Colonic mucosa (tissue), 4 donors: Measurements from ENCODE around the gene SOX8. TPM values are rescaled to one million over a fixed set of nuclear protein-coding genes. Genes with fewer than 3 reads are reported as not detected.

ENCODE experiments used
- DNase-seq: peaks from one replicate; pipeline ENCODE4 v3.0.0-alpha.2; 2020
- H3K27ac ChIP-seq: fragments of 200-600 bp; one replicate; pipeline ENCODE4 v1.8.0; 2021
- H3K27me3 ChIP-seq: fragments of 200-600 bp; one replicate; pipeline ENCODE4 v1.8.0; 2021
- H3K36me3 ChIP-seq: fragments of 200-600 bp; one replicate; pipeline ENCODE4 v1.8.0; 2021
- H3K4me1 ChIP-seq: fragments of 200-600 bp; one replicate; pipeline ENCODE4 v1.8.0; 2021; ENCODE audit warnings: mild to moderate bottlenecking
- H3K4me3 ChIP-seq: fragments of 200-600 bp; one replicate; pipeline ENCODE4 v1.8.0; 2021
- H3K9ac ChIP-seq, 2 donors: one replicate each; pipeline ENCODE4 v1.7.0; 2013; ENCODE audit warnings: control low read depth in 2 of 2, low read depth in 2 of 2, low read length in 2 of 2
- H3K9me3 ChIP-seq: fragments of 200-600 bp; one replicate; pipeline ENCODE4 v1.8.0; 2021
- intact Hi-C: fragments of 100-400 bp; cut with DNase I; formaldehyde crosslinking; loops from one replicate; pipeline ENCODE4 v1.14.1; 2022
- total RNA-seq, 2 donors: library from RNA; stranded (reverse); fragmentation: NEBNext Ultra II Directional in 1 of 2; extraction: Animal tissue kit (Norgen Biotek cat#: 25700) in 1 of 2; gene quantifications; one replicate each; pipeline ENCODE4 v1.2.1, GENCODE V29; 2021
- TF ChIP-seq, protein P1 (sequence below): fragments of 200-600 bp; IDR thresholded peaks from one replicate; pipeline ENCODE4 v1.8.0; 2022; ENCODE audit warnings: antibody characterized with exemption, mild to moderate bottlenecking
- donor health status: healthy.
- donor health status: DM: no; HTN: no; CAD: no.
- donor health status: DM: no; HTN: no; CAD: no.

SOX8 gene
- total RNA-seq, 2 donors from 2014 or later = 0.20 to 0.61 TPM

DNA sequence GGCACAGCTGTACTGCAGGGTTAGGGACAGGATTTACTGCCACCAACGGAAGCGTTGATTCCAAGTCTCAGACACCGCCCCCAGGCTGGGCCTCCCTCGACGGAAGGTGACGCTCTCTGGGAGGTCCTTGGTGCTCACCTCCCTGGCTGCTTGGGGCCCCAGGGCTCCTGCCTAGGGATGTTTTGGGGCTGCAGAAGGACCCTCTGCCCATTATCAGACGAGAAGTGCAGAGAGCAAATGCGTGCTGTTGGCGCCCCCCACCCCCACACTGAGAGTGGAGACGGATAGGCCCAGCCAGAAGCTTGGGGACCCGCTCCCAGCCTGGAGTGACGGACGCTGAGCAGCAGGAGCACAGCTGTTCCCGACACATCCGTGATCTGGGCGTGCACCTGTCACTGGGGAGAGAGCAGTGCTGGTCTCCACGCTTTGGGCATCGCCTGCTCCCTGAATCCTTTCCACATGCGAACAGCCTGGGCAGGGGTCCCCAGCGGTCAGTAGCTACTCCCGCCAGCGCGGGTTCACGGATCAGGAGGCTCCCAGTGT lies 5.1 kb upstream of the SOX8 start:
- Histone ChIP-seq H3K27me3 (peaks cover 12% of the 10 kb centered on the region), H3K4me1 (no peaks in the 10 kb centered on the region), H3K9me3 (no peaks in the 10 kb centered on the region), H3K4me3 (no peak overlapping the region), H3K36me3 (no peaks in the 10 kb centered on the region), H3K9ac (no peak overlapping the region), H3K27ac (no peak overlapping the region)
- intact Hi-C loops = no loop called here
- TF ChIP-seq, protein P1, sequence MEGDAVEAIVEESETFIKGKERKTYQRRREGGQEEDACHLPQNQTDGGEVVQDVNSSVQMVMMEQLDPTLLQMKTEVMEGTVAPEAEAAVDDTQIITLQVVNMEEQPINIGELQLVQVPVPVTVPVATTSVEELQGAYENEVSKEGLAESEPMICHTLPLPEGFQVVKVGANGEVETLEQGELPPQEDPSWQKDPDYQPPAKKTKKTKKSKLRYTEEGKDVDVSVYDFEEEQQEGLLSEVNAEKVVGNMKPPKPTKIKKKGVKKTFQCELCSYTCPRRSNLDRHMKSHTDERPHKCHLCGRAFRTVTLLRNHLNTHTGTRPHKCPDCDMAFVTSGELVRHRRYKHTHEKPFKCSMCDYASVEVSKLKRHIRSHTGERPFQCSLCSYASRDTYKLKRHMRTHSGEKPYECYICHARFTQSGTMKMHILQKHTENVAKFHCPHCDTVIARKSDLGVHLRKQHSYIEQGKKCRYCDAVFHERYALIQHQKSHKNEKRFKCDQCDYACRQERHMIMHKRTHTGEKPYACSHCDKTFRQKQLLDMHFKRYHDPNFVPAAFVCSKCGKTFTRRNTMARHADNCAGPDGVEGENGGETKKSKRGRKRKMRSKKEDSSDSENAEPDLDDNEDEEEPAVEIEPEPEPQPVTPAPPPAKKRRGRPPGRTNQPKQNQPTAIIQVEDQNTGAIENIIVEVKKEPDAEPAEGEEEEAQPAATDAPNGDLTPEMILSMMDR = no peak
- no peak for DNase-seq

DNA sequence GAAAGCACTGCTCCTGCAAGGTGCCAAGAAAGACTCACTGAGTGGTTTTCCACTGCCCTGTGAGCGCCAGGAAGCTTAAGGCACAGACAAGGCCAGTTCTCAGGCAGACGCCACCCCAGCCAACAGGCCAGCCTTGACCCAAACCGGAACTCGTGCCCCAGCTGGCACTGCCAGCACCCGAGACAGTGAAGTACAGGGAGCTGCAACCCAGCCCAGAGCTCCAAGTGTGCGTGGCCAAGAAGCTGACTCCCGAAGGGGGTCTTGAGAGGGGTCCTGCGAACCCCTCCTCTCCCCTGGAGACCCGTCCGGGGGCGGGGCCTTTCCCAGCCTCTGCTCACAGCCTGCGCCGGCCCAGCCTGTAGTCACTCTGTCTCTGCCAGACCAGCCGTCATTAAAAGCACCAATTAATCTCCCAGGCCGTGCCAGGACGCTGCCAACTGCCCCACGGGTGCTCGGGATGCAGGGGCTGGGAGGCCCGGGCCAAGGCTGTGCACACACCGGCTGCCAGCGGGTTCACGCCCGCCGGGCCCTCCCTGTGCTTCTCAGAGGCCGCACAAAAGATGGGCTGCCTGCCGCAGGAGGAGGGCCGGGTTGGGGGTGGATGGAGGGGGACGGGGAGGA lies 4.4 kb upstream of the SOX8 start:
- Histone ChIP-seq H3K4me3 (no peak overlapping the region), H3K36me3 (no peaks in the 10 kb centered on the region), H3K4me1 (no peaks in the 10 kb centered on the region), H3K27me3 (peaks cover 17% of the 10 kb centered on the region), H3K27ac (no peak overlapping the region), H3K9ac (no peak overlapping the region), H3K9me3 (no peaks in the 10 kb centered on the region)
- intact Hi-C loops = no loop called here
- TF ChIP-seq, protein P1 = no peak
- DNase-seq = no peak

DNA sequence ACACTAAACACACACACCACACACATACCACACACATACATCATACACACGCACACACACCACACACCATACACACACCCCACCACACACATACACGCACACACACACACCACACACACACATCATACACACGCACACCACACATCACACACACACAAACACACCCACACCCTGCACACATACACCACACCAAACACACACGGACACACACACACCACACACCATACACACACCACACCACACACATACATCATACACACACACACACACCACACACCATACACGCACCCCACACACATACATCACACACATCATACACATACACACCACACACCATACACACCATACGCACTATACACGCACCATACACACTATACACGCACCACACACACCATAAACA lies 3.7 kb upstream of the SOX8 start:
- Histone ChIP-seq H3K27ac (no peak overlapping the region), H3K9ac (no peak overlapping the region), H3K27me3 (peaks cover 24% of the 10 kb centered on the region), H3K4me1 (no peaks in the 10 kb centered on the region), H3K4me3 (no peak overlapping the region), H3K9me3 (no peaks in the 10 kb centered on the region), H3K36me3 (no peaks in the 10 kb centered on the region)
- intact Hi-C loops = no loop called here
- TF ChIP-seq, protein P1 = no peak
- DNase-seq = no peak

DNA sequence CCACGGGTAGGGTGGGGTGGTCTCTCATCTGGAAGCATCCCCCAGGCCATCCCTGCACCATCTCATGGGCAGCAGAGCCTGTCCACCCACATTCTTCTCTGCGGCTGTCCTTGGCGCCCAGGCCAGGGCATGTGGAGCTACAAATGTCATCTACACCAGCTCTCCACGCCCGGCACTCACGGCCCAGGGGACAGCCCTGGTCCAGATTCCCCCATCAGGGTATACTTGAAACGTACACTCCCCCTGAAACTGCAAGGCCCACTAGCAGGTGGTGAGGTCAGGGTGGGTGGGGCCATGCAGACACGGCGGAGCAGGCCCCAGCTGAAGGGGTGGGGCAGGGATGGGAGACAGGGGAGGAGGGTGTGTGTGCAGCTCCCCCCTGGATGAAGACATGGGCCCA lies 3.2 kb upstream of the SOX8 start:
- Histone ChIP-seq H3K9ac (no peak overlapping the region), H3K4me3 (no peak overlapping the region), H3K36me3 (no peaks in the 10 kb centered on the region), H3K4me1 (no peaks in the 10 kb centered on the region), H3K27ac (no peak overlapping the region), H3K9me3 (no peaks in the 10 kb centered on the region), H3K27me3 (peaks cover 29% of the 10 kb centered on the region)
- intact Hi-C loops = no loop called here
- TF ChIP-seq, protein P1 = no peak
- no peak for DNase-seq

DNA sequence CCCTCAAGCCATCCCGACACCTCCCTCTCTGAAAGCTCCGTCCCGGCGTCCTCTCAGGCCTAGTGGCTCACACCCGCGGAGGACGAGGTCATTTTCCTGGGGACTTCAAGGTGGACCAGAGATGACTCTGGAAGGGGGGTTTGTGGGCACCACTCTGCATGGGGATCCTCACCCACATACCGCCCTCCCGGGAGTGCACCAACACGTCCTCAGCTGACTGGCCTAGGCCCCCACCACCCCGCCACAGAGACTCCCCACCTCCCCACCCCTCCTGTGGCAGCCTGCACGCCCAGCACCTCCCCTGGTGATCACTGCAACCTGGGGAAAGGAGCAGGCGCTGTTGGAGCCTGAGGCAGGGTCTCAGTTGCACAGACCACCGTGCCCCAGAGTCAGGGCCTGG lies 2.4 kb upstream of the SOX8 start:
- intact Hi-C loops = no loop called here
- no peak for DNase-seq
- TF ChIP-seq, protein P1 = no peak

More for the DNA sequence above, 2.4 kb upstream of the SOX8 start:
- Histone ChIP-seq H3K4me1 (no peaks in the 10 kb centered on the region), H3K9ac (no peak overlapping the region), H3K36me3 (no peaks in the 10 kb centered on the region), H3K27me3 (peaks cover 34% of the 10 kb centered on the region), H3K27ac (no peak overlapping the region), H3K4me3 (no peak overlapping the region), H3K9me3 (no peaks in the 10 kb centered on the region)
